IPS DF 4.7 (cell line): ENCODE measurements around the gene SHISA9.

ENCODE experiments used
- DNase-seq: peaks from one replicate; pipeline ENCODE4 v3.0.0-alpha.2; 2013; ENCODE audit warnings: low spot score; ENCODE audit errors: extremely low read depth

SHISA9 gene

GRCh38 chr16:13158427-13158826 is 257.0 kb downstream of the SHISA9 start:
- DNase-seq = no peak

DNA sequence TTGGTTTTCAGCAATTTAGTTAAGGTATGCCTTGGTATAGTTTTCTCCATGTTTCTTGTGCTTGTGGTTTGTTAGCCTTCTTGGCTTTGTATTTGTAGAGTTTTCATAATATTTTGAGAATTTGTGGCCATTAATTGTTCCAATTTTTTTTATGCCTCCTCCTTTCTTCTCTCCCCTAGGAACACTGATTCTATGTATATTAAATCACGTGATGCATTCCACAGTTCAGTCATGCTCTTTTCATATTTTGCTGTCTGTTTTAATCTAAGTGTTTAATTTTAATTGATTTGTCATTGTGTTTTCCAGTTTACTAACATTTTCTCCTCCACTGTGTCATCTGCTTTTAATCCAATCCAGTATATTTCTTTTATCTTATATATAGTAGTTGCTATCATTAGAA is 263.6 kb downstream of the SHISA9 start:
- no peak for DNase-seq

GRCh38 chr16:13168091-13168572 is 266.7 kb downstream of the SHISA9 start:
- peak; percentile 51 for DNase-seq

DNA sequence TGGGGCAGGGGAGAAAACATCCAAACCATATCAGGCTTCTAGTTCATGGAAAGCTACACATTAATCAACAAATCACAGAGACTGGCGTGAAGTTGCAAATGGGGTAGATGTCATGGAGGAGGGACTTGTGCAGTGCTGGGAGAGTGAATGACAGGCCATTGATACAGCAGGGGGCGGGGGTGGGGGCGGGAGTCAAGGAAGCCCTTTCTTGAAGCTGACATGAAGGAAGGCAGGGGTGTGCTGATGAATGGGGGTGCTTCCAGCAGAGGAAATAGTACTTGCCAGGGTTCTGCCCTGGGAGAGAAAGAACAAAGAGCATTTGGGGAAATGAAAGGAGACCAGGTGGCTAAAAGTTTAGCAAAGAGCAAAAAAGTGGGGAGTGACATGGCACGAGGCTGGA is 269.9 kb downstream of the SHISA9 start:
- no peak for DNase-seq

GRCh38 chr16:13176711-13177110 is 275.3 kb downstream of the SHISA9 start:
- DNase-seq = no peak

DNA sequence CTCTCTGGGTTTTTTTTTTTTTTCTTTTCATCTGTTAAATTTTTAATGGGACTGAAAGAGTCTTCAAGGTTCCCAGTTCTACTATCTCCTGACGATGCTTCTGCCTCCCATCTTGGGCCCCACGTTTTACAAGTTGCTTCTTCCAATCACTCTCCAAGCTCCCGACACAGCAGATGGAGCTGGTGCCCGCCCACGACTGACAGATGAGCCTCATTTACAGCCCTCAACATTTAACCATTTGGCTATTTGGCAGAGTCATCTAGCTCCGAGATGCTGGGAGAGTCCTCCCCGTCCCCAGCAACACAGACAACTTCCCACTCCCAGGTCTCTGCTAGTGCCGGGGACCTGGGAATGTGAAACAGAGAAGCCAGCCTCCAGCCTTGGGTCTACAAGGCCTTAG is 276.9 kb downstream of the SHISA9 start:
- no peak for DNase-seq

DNA sequence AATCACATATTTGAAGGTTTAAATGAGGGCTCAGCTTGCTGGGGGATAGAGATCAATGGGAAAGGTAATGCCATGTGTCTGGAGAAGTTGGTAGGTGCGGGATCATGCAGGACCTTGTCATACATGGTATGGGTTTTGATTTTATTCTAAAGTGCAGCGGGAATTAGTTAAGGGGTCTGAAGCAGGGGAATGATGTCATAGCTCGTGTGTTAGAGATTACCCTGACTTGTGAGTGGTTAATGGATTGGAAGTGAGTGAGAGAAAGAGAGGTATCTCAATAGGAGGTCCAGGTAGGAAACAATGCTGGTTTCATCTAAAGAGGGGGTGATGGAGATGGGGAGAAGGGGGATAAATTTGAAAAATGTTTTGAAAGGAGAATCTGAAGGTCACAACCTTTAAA is 280.0 kb downstream of the SHISA9 start:
- DNase-seq = no peak

DNA sequence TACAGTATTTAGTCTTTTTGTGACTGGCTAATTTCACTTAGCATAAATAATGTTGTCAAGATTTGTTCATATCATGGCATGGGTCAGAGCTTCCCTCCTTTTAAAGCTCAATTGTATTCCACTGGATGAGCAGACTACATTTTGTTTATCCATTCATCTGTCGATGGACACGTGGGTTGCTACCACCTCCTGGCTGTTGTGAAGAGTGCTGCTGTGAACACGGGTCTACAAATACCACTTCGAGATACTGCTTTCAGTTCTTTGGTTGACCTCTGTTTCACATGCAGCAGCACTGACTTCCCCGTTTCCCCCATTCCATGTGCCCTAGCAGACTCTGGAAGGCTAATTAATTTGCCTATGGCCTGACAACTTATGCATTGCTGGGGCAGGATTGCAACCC is 285.4 kb downstream of the SHISA9 start:
- no peak for DNase-seq

- no peak for DNase-seq
Observed at GRCh38 chr16:13189250-13189649, 287.9 kb downstream of the SHISA9 start.

DNA sequence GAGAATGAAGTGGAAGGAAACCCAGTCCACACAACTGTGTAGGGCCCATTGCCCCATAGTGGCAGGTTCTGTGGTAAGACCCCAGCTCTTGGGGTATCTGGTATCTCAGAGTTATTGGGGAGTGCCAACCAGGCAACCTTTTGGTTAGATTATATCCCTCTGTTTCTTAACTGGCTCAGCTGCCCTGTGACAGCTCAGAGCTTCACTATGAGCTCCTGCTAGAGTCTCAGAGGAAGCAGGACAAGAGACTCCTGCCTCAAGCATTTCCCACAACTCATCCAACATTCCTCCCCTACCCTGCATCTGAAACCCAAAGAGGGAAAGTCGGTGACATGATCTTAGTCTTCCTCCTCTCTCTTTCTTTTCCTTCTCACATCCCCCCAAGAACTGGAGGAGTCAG is 292.3 kb downstream of the SHISA9 start:
- DNase-seq = no peak

GRCh38 chr16:13194766-13195165 is 293.4 kb downstream of the SHISA9 start:
- no peak for DNase-seq

DNA sequence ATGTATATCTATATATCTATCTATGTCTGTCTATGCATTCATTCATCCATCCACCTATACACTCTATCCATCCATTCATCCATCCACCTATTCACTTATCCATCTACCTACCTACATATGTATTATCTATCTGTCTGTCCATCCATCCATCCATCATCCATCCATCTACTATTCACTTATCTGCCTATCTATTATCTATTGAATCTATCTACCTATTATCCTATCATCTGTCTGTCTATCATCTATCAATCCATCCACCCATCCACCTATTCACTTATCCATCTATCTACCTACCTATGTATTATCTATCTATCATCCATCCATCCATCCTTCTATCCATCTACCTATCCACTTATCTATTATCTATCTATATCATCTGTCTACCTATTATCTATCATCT is 302.3 kb downstream of the SHISA9 start:
- DNase-seq = no peak

DNA sequence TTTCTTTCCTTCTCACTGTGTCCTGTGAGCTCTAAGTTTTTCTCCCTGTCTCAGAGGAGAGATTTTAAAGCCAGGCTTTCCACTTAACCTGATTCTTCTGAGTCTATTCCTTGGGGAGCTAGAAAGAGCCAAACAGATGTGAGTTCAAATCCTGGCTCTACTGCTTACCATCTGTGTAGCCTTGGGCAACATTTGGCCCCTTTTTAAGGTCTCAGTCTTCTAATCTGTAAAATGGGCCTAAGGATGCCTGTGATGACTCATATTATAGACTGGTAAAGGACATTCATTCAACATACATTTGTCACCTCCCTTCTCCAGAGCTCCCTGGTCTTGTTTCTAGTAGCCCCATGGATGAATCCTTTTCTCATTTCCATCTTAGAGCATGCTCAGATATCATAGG is 304.0 kb downstream of the SHISA9 start:
- DNase-seq = no peak

DNA sequence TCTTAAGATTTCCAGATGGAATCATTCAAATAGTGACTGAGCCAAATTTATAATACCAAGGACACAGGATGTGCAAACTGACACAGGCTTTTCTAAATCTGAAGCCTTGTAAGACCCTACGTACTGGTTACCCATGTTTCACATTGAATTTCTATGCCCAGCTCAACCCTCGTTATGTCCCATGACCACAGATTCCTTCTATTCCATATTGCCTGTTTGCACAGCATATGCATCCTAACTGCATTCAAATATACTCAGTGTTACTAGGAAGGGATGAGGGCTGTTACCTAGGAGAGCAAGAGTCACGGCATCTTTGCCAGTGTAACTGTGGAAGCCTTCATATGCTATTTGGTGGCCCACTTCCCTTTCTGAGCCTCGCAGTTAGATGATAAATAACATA is 305.2 kb downstream of the SHISA9 start:
- DNase-seq = no peak

DNA sequence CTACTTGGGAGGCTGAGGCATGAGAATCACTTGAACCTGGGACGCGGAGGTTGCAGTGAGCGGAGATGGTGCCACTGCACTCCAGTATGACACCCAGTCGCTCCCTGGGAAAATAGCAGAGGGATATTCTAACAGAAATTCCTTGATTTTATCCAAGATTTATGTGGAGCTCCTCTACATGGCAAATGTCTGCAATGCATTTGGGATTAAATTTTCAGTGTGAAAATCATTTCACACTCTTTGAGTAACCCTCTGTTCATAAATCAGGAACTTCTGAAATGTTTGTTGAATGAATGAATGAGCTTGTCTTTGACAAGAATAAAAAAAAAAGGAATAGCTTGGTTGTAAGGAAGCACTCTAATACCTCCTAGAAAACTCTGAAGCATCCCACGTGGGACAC is 305.8 kb downstream of the SHISA9 start:
- no peak for DNase-seq

- no peak for DNase-seq
Observed at GRCh38 chr16:13223666-13224065, 322.3 kb downstream of the SHISA9 start.

DNA sequence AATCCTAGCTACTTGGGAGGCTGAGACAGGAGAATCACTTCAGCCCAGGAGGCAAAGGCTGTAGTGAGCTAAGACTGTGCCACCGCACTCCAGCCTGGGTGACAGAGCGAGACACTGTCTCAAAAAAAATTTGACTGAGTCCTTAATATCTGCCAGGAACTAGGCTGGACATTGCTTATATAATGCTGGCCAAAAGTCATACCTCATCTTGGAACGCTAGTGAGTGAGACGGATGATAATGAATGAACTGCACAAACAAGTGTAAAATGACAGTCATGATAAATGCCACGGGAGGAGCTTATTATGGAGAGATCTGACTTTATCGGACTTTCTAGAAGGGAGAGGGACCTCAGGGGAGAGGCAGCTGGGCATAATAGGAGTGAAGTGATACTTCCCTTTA is 327.6 kb downstream of the SHISA9 start:
- DNase-seq = no peak

- peak; percentile 76 for DNase-seq
Observed at GRCh38 chr16:13231365-13231764, 330.0 kb downstream of the SHISA9 start.

DNA sequence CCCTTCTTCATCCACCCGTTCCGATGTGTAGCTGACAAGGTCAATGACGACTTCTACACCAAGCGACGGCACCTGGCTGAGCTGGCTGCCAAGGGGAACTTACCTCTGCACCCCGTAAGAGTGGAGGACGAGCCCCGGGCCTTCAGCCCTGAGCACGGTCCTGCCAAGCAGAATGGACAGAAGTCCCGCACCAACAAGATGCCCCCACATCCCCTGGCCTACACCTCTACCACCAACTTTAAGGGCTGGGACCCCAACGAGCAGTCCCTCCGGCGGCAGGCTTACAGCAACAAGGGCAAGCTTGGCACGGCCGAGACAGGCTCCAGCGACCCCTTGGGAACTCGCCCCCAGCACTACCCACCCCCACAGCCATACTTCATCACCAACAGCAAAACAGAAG is 333.6 kb downstream of the SHISA9 start:
- DNase-seq = no peak

GRCh38 chr16:13236308-13236707 is 334.9 kb downstream of the SHISA9 start:
- DNase-seq = no peak

GRCh38 chr16:13238182-13238581 is 336.8 kb downstream of the SHISA9 start:
- DNase-seq = no peak

GRCh38 chr16:13242201-13242600 is 340.8 kb downstream of the SHISA9 start:
- DNase-seq = no peak

GRCh38 chr16:13244770-13245169 is 343.4 kb downstream of the SHISA9 start:
- DNase-seq = no peak

DNA sequence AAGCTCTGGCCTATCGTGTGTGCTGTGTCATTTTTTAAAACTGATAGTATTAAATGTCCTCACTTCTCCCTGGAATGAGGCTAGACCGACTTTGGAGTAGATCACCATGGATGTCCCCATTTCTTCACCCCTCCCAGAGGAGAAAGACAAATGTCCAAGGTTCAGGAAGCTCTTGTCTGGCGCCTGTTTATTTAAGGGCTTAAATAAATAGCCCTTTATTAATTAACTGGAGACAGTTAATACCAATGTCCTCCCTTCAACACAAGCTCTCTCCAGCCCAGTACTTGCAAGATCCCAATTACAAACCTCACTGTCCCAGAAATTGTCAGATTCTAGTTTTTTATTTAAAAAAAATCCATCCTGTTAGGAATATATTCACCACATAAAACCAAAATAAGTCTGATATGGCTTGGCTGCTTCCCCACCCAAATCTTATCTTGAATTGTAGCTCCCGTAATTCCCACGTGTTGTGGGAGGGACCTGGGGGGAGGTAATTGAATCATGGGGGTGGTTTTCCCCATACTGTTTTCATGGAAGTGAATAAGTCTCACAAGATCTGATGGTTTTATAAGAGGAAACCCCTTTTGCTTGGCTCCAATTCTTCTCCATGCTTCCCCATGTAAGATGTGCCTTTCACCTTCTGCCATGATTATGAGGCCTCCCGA is 344.4 kb downstream of the SHISA9 start:
- DNase-seq = no peak
